Testis (tissue), 2 donors: Measurements from ENCODE around the gene SIGLECL1.

Experiments
- POLR2A ChIP-seq: fragments of 450-650 bp; IDR thresholded peaks from one replicate; pipeline ENCODE4 v1.6.1; 2017; ENCODE audit warnings: antibody characterized with exemption, mild to moderate bottlenecking, moderate library complexity
- TF ChIP-seq, protein P1 (sequence below), 3 experiments: fragments of 450-650 bp in 2 of 3; fragments of 200-600 bp in 1 of 3; sonication (generic) in 1 of 3; IDR thresholded peaks; one replicate each; pipeline ENCODE4 v1.5.1; 2016 to 2019; ENCODE audit warnings: antibody characterized with exemption in 3 of 3, mild to moderate bottlenecking in 2 of 3, moderate library complexity in 1 of 3

DNA sequence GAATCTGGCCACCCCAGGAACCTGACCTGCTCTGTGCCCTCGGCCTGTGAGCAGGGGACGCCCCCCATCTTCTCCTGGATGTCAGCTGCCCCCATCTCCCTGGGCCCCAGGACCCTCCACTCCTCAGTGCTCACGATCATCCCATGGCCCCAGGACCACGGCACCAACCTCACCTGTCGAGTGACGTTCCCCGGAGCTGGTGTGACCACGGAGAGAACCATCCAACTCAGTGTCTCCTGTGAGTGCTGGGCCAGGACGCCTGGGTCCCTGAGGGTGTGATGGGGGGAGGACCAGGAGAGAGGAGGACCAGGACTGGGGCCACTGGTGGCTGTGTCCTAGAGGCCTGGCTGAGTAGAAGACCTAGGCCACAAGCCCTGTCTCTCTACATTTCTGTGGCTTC, 39.0 kb upstream of the SIGLECL1 start:
- no peak for TF ChIP-seq POLR2A
- TF ChIP-seq, protein P1, sequence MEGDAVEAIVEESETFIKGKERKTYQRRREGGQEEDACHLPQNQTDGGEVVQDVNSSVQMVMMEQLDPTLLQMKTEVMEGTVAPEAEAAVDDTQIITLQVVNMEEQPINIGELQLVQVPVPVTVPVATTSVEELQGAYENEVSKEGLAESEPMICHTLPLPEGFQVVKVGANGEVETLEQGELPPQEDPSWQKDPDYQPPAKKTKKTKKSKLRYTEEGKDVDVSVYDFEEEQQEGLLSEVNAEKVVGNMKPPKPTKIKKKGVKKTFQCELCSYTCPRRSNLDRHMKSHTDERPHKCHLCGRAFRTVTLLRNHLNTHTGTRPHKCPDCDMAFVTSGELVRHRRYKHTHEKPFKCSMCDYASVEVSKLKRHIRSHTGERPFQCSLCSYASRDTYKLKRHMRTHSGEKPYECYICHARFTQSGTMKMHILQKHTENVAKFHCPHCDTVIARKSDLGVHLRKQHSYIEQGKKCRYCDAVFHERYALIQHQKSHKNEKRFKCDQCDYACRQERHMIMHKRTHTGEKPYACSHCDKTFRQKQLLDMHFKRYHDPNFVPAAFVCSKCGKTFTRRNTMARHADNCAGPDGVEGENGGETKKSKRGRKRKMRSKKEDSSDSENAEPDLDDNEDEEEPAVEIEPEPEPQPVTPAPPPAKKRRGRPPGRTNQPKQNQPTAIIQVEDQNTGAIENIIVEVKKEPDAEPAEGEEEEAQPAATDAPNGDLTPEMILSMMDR (IDR thresholded peaks at IDR 0.05), result no peak
